Measurements from ENCODE around the gene RAB31.

Gene RAB31

GRCh38 chr18:9771261-9771976 is 63.3 kb downstream of the RAB31 start:
- peak; percentile 87 for TF ChIP-seq CTCF (IDR thresholded peaks at IDR 0.05; ENCODE audit: borderline replicate concordance, control extremely low read depth, extremely low read depth, insufficient read depth, missing control alignments)
- in situ Hi-C loops (cut with MboI; ENCODE audit: low sequenced_read_pairs, unreplicated experiment) = no loop called here
- peak; percentile 73 for DNase-seq (ENCODE audit: low spot score)

- TF ChIP-seq CTCF (IDR thresholded peaks at IDR 0.05; ENCODE audit: borderline replicate concordance, control extremely low read depth, extremely low read depth, insufficient read depth, missing control alignments) = no peak
- no peak for DNase-seq (ENCODE audit: low spot score)
- in situ Hi-C loops (cut with MboI; ENCODE audit: low sequenced_read_pairs, unreplicated experiment) = no loop called here
Observed at GRCh38 chr18:9771977-9772660, 64.0 kb downstream of the RAB31 start.

GRCh38 chr18:9772847-9773677 is 65.0 kb downstream of the RAB31 start:
- in situ Hi-C loops (cut with MboI; ENCODE audit: low sequenced_read_pairs, unreplicated experiment) = no loop called here
- no peak for TF ChIP-seq CTCF (IDR thresholded peaks at IDR 0.05; ENCODE audit: borderline replicate concordance, control extremely low read depth, extremely low read depth, insufficient read depth, missing control alignments)
- DNase-seq (ENCODE audit: low spot score) = no peak

- in situ Hi-C loops (cut with MboI; ENCODE audit: low sequenced_read_pairs, unreplicated experiment) = no loop called here
- TF ChIP-seq CTCF (IDR thresholded peaks at IDR 0.05; ENCODE audit: borderline replicate concordance, control extremely low read depth, extremely low read depth, insufficient read depth, missing control alignments) = no peak
- no peak for DNase-seq (ENCODE audit: low spot score)
Observed at GRCh38 chr18:9774150-9774549, 66.0 kb downstream of the RAB31 start.

GRCh38 chr18:9775178-9775577 is 67.1 kb downstream of the RAB31 start:
- in situ Hi-C loops (cut with MboI; ENCODE audit: low sequenced_read_pairs, unreplicated experiment) = no loop called here
- no peak for TF ChIP-seq CTCF (IDR thresholded peaks at IDR 0.05; ENCODE audit: borderline replicate concordance, control extremely low read depth, extremely low read depth, insufficient read depth, missing control alignments)
- DNase-seq (ENCODE audit: low spot score) = no peak

- DNase-seq (ENCODE audit: low spot score) = no peak
- TF ChIP-seq CTCF (IDR thresholded peaks at IDR 0.05; ENCODE audit: borderline replicate concordance, control extremely low read depth, extremely low read depth, insufficient read depth, missing control alignments) = no peak
- in situ Hi-C loops (cut with MboI; ENCODE audit: low sequenced_read_pairs, unreplicated experiment) = no loop called here
Observed at GRCh38 chr18:9779630-9780029, 71.5 kb downstream of the RAB31 start.
